ENCODE results near the gene EME2. TPM values are rescaled to one million over a fixed set of nuclear protein-coding genes. Genes with fewer than 3 reads are reported as not detected.

The EME2 gene
- total RNA-seq, 2 experiments from 2014 or later, result 15.5 to 15.6 TPM

DNA sequence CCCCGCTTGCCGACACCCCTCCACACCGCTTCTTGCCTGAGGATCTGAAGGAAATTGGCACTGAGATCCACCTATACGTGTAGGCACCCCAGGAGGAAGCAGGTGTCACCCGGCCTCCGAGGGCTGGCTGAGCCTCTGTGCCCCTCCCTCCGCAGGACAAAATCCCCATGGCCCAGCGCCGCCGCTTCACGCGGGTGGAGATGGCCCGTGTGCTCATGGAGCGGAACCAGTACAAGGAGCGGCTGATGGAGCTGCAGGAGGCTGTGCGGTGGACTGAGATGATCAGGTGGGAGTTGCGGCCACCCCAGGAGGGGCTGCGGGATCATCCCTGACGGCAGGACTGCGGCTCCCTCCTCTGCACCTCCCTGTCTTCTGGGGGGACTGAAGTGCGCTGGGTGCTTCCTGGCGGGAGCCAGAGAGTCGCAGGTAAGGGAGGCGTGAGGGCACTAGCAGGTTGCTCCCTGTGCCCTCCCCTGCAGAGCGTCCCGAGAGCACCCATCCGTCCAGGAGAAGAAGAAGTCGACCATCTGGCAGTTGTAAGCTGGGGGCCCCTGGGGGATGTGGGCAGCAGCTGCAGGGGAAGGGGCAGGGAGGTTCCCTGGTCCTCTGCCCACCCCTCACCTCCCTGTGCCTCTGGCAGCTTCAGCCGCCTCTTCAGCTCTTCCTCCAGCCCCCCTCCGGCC lies 10.3 kb upstream of the EME2 start:
- no peak for ATAC-seq
- H3K27me3 Mint-ChIP-seq, result no peaks in the 10 kb centered on the region
- peaks cover 3% of the 10 kb centered on the region for H3K4me1 Mint-ChIP-seq (ENCODE audit: low read depth)
- intact Hi-C loops (cut with micrococcal nuclease), result no loop called here
- H3K4me3 Mint-ChIP-seq, result no peak overlapping the region
- peaks cover 4% of the 10 kb centered on the region for H3K36me3 Mint-ChIP-seq (ENCODE audit: low read depth)
- no peaks in the 10 kb centered on the region for H3K9me3 Mint-ChIP-seq
- CTCF ChIA-PET, result no interaction called here
- TF ChIP-seq, protein P1, sequence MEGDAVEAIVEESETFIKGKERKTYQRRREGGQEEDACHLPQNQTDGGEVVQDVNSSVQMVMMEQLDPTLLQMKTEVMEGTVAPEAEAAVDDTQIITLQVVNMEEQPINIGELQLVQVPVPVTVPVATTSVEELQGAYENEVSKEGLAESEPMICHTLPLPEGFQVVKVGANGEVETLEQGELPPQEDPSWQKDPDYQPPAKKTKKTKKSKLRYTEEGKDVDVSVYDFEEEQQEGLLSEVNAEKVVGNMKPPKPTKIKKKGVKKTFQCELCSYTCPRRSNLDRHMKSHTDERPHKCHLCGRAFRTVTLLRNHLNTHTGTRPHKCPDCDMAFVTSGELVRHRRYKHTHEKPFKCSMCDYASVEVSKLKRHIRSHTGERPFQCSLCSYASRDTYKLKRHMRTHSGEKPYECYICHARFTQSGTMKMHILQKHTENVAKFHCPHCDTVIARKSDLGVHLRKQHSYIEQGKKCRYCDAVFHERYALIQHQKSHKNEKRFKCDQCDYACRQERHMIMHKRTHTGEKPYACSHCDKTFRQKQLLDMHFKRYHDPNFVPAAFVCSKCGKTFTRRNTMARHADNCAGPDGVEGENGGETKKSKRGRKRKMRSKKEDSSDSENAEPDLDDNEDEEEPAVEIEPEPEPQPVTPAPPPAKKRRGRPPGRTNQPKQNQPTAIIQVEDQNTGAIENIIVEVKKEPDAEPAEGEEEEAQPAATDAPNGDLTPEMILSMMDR (IDR thresholded peaks at IDR 0.05), result no peak
- no peak for DNase-seq
- H3K27ac Mint-ChIP-seq, result no peak overlapping the region
- POLR2A ChIA-PET, result no interaction called here

DNA sequence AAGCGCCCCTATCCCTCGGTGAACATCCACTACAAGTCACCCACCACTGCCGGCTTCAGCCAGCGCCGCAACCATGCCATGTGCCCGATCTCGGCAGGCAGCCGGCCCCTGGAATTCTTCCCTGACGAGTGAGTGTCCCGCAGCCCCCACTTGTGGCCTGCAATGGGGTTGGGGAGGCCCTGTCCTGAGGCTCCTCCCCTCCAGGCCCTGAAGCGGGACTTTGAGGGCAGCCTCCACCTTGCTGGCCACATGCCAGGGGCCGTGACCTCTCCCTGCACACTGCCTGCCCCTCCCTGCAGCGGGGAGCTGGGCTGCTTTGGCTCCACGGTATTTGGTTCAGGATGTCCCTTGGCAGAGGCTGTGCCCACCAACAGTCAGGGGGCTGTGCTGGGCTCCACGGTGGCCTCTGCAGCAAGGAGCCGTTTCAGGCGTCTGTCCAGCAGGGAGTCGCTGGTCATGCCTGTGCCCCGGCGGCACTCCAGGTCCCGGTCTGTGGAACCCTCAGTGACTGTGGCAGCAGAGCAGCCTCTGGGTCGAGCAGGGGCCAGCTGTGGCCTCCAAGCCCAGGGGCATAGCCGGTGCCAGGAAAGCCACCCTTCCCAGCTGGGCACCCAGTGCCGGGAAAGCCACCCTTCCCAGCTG lies 9.6 kb upstream of the EME2 start:
- no peaks in the 10 kb centered on the region for H3K9me3 Mint-ChIP-seq
- DNase-seq (no peak), ATAC-seq (no peak)
- no peaks in the 10 kb centered on the region for H3K27me3 Mint-ChIP-seq
- no peaks in the 10 kb centered on the region for H3K4me1 Mint-ChIP-seq (ENCODE audit: low read depth)
- H3K36me3 Mint-ChIP-seq (ENCODE audit: low read depth), result peaks cover 4% of the 10 kb centered on the region
- ChIA-PET POLR2A (no interaction called here), CTCF (interaction anchor here (2.5 kb wide), 1 partner anchor 57 kb away, joined by 7 read pairs; the partner anchor contains the start of gene MAPK8IP3)
- no peak overlapping the region for H3K27ac Mint-ChIP-seq
- intact Hi-C loops (cut with micrococcal nuclease), result no loop called here
- TF ChIP-seq, protein P1 (IDR thresholded peaks at IDR 0.05), result no peak
- no peak overlapping the region for H3K4me3 Mint-ChIP-seq

DNA sequence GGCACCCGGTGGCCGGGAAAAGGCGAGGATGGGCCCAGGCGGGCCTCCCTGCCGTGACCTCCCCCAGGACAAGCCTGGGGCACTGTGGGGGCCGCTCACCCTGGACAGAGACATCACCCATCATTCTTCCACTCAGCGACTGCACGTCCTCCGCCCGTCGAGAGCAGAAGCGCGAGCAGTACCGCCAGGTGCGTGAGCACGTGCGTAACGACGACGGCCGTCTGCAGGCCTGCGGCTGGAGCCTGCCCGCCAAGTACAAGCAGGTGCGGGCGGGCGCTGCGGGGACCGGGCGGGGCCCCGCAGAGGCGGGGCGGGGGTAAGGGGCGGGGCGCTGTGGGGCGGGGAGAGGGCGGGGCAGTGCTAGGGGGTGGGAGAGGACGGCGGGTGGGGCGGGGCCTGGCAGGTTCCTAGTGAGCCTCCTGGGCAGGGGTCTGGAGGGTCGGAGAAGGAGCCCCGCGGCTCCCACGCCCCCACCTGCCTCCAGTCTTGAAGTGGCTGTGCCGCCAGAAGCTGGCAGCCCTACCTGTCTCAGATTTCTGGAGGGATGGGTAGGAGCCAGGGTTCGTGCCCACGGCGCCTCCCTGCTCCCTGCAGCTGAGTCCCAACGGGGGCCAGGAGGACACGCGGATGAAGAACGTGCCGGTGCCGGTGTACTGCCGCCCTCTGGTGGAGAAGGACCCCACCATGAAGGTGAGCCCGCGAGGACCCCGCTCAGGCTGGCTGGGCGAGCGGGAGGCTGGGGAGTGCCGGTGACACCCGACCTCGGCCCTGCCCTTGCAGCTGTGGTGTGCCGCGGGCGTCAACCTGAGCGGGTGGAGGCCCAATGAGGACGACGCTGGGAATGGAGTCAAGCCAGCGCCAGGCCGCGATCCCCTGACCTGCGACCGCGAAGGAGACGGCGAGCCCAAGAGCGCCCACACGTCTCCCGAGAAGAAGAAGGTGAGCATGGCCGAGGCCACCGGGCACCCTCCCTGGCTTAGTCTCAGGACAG lies 8.8 kb upstream of the EME2 start:
- CTCF ChIA-PET, result interaction anchor here (2.5 kb wide), 1 partner anchor 58 kb away, joined by 7 read pairs; the partner anchor contains the start of gene MAPK8IP3

DNA sequence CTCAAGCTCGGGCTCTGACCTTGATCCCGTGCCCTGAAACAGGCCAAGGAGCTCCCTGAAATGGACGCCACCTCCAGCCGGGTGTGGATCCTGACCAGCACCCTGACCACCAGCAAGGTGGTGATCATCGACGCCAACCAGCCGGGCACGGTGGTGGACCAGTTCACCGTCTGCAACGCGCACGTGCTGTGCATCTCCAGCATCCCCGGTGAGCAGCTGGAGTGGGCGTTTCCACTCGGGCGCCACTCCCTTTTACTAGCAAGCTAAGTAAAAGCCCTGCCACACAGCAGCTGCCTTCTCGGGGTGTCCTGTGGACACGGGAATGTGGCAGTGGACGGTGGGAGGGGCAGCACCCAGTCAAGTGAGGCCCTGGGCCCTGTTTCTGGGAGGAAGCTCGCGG lies 7.6 kb upstream of the EME2 start:
- CTCF ChIA-PET, result interaction anchor here (0.8 to 2.5 kb wide), 2 partner anchors 18 to 59 kb away, joined by 3 to 7 read pairs; partner anchors contain the start of genes MAPK8IP3, NUBP2 and SPSB3
- TF ChIP-seq, protein P1 (IDR thresholded peaks at IDR 0.05), result no peak
- POLR2A ChIA-PET, result interaction anchor here (1.1 to 3.2 kb wide), 3 partner anchors 8 to 58 kb away, joined by 3 to 14 read pairs (median 5); partner anchors contain the start of genes EME2, MAPK8IP3, MRPS34 and NUBP2
- Mint-ChIP-seq H3K4me1 (ENCODE audit: low read depth) (peaks cover 2% of the 10 kb centered on the region), H3K36me3 (ENCODE audit: low read depth) (peaks cover 4% of the 10 kb centered on the region), H3K27me3 (no peaks in the 10 kb centered on the region), H3K4me3 (no peak overlapping the region), H3K27ac (no peak overlapping the region), H3K9me3 (no peaks in the 10 kb centered on the region)
- intact Hi-C loops (cut with micrococcal nuclease), result no loop called here
- no peak for ATAC-seq
- DNase-seq, result no peak

More for the DNA sequence above, 8.8 kb upstream of the EME2 start:
- Mint-ChIP-seq H3K4me3 (no peak overlapping the region), H3K27ac (no peak overlapping the region), H3K36me3 (ENCODE audit: low read depth) (peaks cover 4% of the 10 kb centered on the region), H3K27me3 (no peaks in the 10 kb centered on the region), H3K4me1 (ENCODE audit: low read depth) (no peaks in the 10 kb centered on the region), H3K9me3 (no peaks in the 10 kb centered on the region)
- TF ChIP-seq, protein P1 (IDR thresholded peaks at IDR 0.05), result no peak
- POLR2A ChIA-PET, result interaction anchor here (1.1 to 3.2 kb wide), 2 partner anchors 9 to 19 kb away, joined by 3 to 14 read pairs; partner anchors contain the start of genes EME2, MRPS34, NUBP2 and SPSB3
- intact Hi-C loops (cut with micrococcal nuclease), result no loop called here
- ATAC-seq, result peak; percentile 12
- DNase-seq, result no peak
